Breast epithelium (tissue), 3 donors: Measurements from ENCODE around the gene ACYP1.

Experiments
- CTCF ChIP-seq, 3 donors: fragments of 450-650 bp; IDR thresholded peaks; one replicate each; pipeline ENCODE4 v1.5.1; 2016 to 2017; ENCODE audit warnings: antibody characterized with exemption in 3 of 3, mild to moderate bottlenecking in 3 of 3, moderate library complexity in 3 of 3
- POLR2A ChIP-seq: fragments of 450-650 bp; IDR thresholded peaks from one replicate; pipeline ENCODE4 v1.6.1; 2016; ENCODE audit warnings: antibody characterized with exemption, mild to moderate bottlenecking, moderate library complexity
- POLR2AphosphoS5 ChIP-seq, 3 donors: sonication (generic); formaldehyde crosslinking; IDR thresholded peaks; one replicate each; pipeline ENCODE4 v1.6.1; 2017; ENCODE audit warnings: antibody characterized with exemption in 3 of 3

- TF ChIP-seq CTCF (IDR thresholded peaks at IDR 0.05): no peak
- no peak for TF ChIP-seq POLR2A
- no peak for TF ChIP-seq POLR2AphosphoS5 (IDR thresholded peaks at IDR 0.05)
Observed at GRCh38 chr14:75092698-75093097, 28.9 kb upstream of the ACYP1 start.
